Hepatocyte (in vitro differentiated cells): Measurements from ENCODE around the gene CLEC19A. TPM values are rescaled to one million over a fixed set of nuclear protein-coding genes. Genes with fewer than 3 reads are reported as not detected.
"Not testable (repeated sequence)": the region's sequence is repeated elsewhere in the genome, so short reads cannot be mapped to it uniquely, and the experiment has no call there.

Experiments
- DNase-seq: peaks from one replicate; pipeline ENCODE4 v3.0.0-alpha.2; 2016; ENCODE audit warnings: low spot score
- H2AFZ ChIP-seq: fragments of 200-600 bp; sonication (generic); 2 replicates; pipeline ENCODE4 v1.6.0; 2016; ENCODE audit warnings: antibody characterized with exemption, mild to moderate bottlenecking
- H3K27ac ChIP-seq: fragments of 200-600 bp; sonication (generic); 2 replicates; pipeline ENCODE4 v1.5.1; 2016; ENCODE audit warnings: mild to moderate bottlenecking
- H3K27me3 ChIP-seq: fragments of 200-600 bp; sonication (generic); 2 replicates; pipeline ENCODE4 v1.6.1; 2016
- H3K36me3 ChIP-seq: fragments of 200-600 bp; sonication (generic); replicated peaks from 2 replicates; pipeline ENCODE4 v1.5.1; 2016; ENCODE audit warnings: low read depth; ENCODE audit not compliant: insufficient read depth
- H3K4me1 ChIP-seq: fragments of 200-600 bp; sonication (generic); 2 replicates; pipeline ENCODE4 v1.5.1; 2016; ENCODE audit warnings: mild to moderate bottlenecking, moderate library complexity; ENCODE audit not compliant: insufficient read depth
- H3K4me2 ChIP-seq: fragments of 200-600 bp; sonication (generic); 2 replicates; pipeline ENCODE4 v1.6.0; 2016
- H3K4me3 ChIP-seq: fragments of 200-600 bp; sonication (generic); 2 replicates; pipeline ENCODE4 v1.5.1; 2016; ENCODE audit warnings: mild to moderate bottlenecking
- H3K79me2 ChIP-seq: fragments of 200-600 bp; sonication (generic); 2 replicates; pipeline ENCODE4 v1.6.0; 2017; ENCODE audit warnings: mild to moderate bottlenecking
- H3K9me2 ChIP-seq: fragments of 200-600 bp; sonication (generic); replicated peaks from 2 replicates; pipeline ENCODE4 v1.6.0; 2017; ENCODE audit warnings: mild to moderate bottlenecking; ENCODE audit not compliant: insufficient read depth
- H3K9me3 ChIP-seq: fragments of 200-600 bp; sonication (generic); 2 replicates; pipeline ENCODE4 v1.5.1; 2016; ENCODE audit warnings: low read depth, mild to moderate bottlenecking
- H4K20me1 ChIP-seq: fragments of 200-600 bp; sonication (generic); 2 replicates; pipeline ENCODE4 v1.6.0; 2016; ENCODE audit warnings: mild to moderate bottlenecking; ENCODE audit not compliant: insufficient read depth, poor library complexity, severe bottlenecking
- CTCF ChIP-seq: fragments of 200-600 bp; sonication (generic); IDR thresholded peaks from 2 replicates; pipeline ENCODE4 v1.5.1; 2016; ENCODE audit warnings: antibody characterized with exemption, mild to moderate bottlenecking; ENCODE audit not compliant: poor library complexity
- EZH2 ChIP-seq: fragments of 200-600 bp; sonication (generic); IDR thresholded peaks from 2 replicates; pipeline ENCODE4 v1.6.1; 2016; ENCODE audit warnings: antibody characterized with exemption, mild to moderate bottlenecking, borderline replicate concordance
- EZH2phosphoT487 ChIP-seq: fragments of 200-600 bp; sonication (generic); IDR thresholded peaks from one replicate; pipeline ENCODE4 v1.6.1; 2018; ENCODE audit warnings: antibody characterized with exemption, mild to moderate bottlenecking, low read depth, moderate library complexity; ENCODE audit not compliant: unreplicated experiment, severe bottlenecking
- WGBS: methylation state at CpG from one replicate; pipeline ENCODE4 v1.1.6; 2016; ENCODE audit warnings: low lambda C conversion rate; ENCODE audit errors: missing lambda C conversion rate; 5-methylcytosine and 5-hydroxymethylcytosine counted together
- polyA plus RNA-seq: library from polyadenylated mRNA; unstranded; fragments of >200 nt; fragmentation: Nextera tagmentation; extraction: Ambion mirVana; gene quantifications from 2 replicates; pipeline ENCODE4 v1.2.1, GENCODE V29; 2016
- total RNA-seq: library from RNA; depleted of rRNA; stranded (reverse); fragments of >200 nt; gene quantifications from 2 replicates; pipeline ENCODE4 v1.2.3, GENCODE V29; 2014

Gene CLEC19A
- total and polyA plus RNA-seq, 2 experiments from 2014 or later: not detected

- no peaks in the 10 kb centered on the region for H3K79me2 ChIP-seq
- no peak overlapping the region for H3K4me2 ChIP-seq
- H3K27me3 ChIP-seq: no peaks in the 10 kb centered on the region
- no peaks in the 10 kb centered on the region for H3K36me3 ChIP-seq
- H2AFZ ChIP-seq: no peak overlapping the region
- no peaks in the 10 kb centered on the region for H3K9me3 ChIP-seq
- H3K4me3 ChIP-seq: no peak overlapping the region
- H3K4me1 ChIP-seq: no peaks in the 10 kb centered on the region
- DNase-seq: no peak
- H4K20me1 ChIP-seq: no peaks in the 10 kb centered on the region
- 68% methylated on average over 5 of the region's 5 CpGs for WGBS
- no peak overlapping the region for H3K27ac ChIP-seq
- no peak for TF ChIP-seq CTCF
- no peaks in the 10 kb centered on the region for H3K9me2 ChIP-seq
Observed at GRCh38 chr16:19315889-19316433, 30.4 kb downstream of the CLEC19A start.

- TF ChIP-seq CTCF (no peak), EZH2 (no peak)
- H3K9me2 ChIP-seq: no peaks in the 10 kb centered on the region
- H3K4me1 ChIP-seq: no peaks in the 10 kb centered on the region
- 69% methylated on average over 7 of the region's 7 CpGs for WGBS
- no peaks in the 10 kb centered on the region for H3K9me3 ChIP-seq
- no peaks in the 10 kb centered on the region for H4K20me1 ChIP-seq
- no peak overlapping the region for H3K4me2 ChIP-seq
- H3K79me2 ChIP-seq: no peaks in the 10 kb centered on the region
- no peak overlapping the region for H2AFZ ChIP-seq
- H3K27me3 ChIP-seq: no peaks in the 10 kb centered on the region
- no peak for DNase-seq
- H3K36me3 ChIP-seq: no peaks in the 10 kb centered on the region
- H3K4me3 ChIP-seq: no peak overlapping the region
- no peak overlapping the region for H3K27ac ChIP-seq
Observed at GRCh38 chr16:19316846-19317245, 31.3 kb downstream of the CLEC19A start.

GRCh38 chr16:19321186-19321585, 35.7 kb downstream of the CLEC19A start:
- H3K4me1 ChIP-seq, H2AFZ ChIP-seq, H3K36me3 ChIP-seq, H3K4me3 ChIP-seq, H3K27me3 ChIP-seq, H3K27ac ChIP-seq, H3K4me2 ChIP-seq, DNase-seq, H3K9me2 ChIP-seq, H3K9me3 ChIP-seq, H3K79me2 ChIP-seq, H4K20me1 ChIP-seq: not testable (repeated sequence)
- 89% methylated on average over 2 of the region's 2 CpGs for WGBS

- Histone ChIP-seq H4K20me1 (no peaks in the 10 kb centered on the region), H3K4me2 (no peak overlapping the region), H3K79me2 (no peaks in the 10 kb centered on the region), H3K4me1 (no peaks in the 10 kb centered on the region), H3K9me2 (no peaks in the 10 kb centered on the region), H3K27ac (no peak overlapping the region), H3K9me3 (no peaks in the 10 kb centered on the region), H2AFZ (no peak overlapping the region), H3K27me3 (no peaks in the 10 kb centered on the region), H3K4me3 (no peak overlapping the region), H3K36me3 (no peaks in the 10 kb centered on the region)
- no peak for DNase-seq
- no peak for TF ChIP-seq EZH2phosphoT487
- no peak for TF ChIP-seq CTCF
- TF ChIP-seq EZH2: no peak
- WGBS: 82% methylated on average over 3 of the region's 3 CpGs
Observed at GRCh38 chr16:19323596-19323995, 38.1 kb downstream of the CLEC19A start.
